Spleen (tissue), 7 donors: Measurements from ENCODE around the gene NPHP4.

ENCODE experiments used
- CTCF ChIP-seq, 11 experiments: fragments of 200-600 bp in 7 of 11; fragments of 450-650 bp in 4 of 11; sonication (generic) in 4 of 11; IDR thresholded peaks in 8 of 11; conservative IDR thresholded peaks in 3 of 11; 1 replicate in 7 of 11; 2 replicates in 4 of 11; pipeline versions ENCODE4 v1.4.0 to v1.8.0; 2016 to 2021; ENCODE audit warnings: antibody characterized with exemption in 11 of 11, inconsistent platforms in 4 of 11, mild to moderate bottlenecking in 1 of 11
- POLR2AphosphoS5 ChIP-seq, 3 donors: sonication (generic); formaldehyde crosslinking; IDR thresholded peaks; one replicate each; pipeline ENCODE4 v1.5.1; 2017; ENCODE audit warnings: antibody characterized with exemption in 3 of 3
- donor health status: DM: no; HTN: no; CAD: no; lungs with moderate emphysema.
- donor health status: DM: no; HTN: no; CAD: no.
- donor health status: DM: no; HTN: no; CAD: no.

- TF ChIP-seq POLR2AphosphoS5 (IDR thresholded peaks at IDR 0.05), result no peak
- no peak for TF ChIP-seq CTCF (IDR thresholded peaks at IDR 0.05 in 8 of 11, conservative IDR thresholded peaks at IDR 0.05 in 3 of 11)
Observed at GRCh38 chr1:5944843-5945167, 47.4 kb downstream of the NPHP4 start.
